ENCODE data around the gene HOXB13.

Gene HOXB13

DNA sequence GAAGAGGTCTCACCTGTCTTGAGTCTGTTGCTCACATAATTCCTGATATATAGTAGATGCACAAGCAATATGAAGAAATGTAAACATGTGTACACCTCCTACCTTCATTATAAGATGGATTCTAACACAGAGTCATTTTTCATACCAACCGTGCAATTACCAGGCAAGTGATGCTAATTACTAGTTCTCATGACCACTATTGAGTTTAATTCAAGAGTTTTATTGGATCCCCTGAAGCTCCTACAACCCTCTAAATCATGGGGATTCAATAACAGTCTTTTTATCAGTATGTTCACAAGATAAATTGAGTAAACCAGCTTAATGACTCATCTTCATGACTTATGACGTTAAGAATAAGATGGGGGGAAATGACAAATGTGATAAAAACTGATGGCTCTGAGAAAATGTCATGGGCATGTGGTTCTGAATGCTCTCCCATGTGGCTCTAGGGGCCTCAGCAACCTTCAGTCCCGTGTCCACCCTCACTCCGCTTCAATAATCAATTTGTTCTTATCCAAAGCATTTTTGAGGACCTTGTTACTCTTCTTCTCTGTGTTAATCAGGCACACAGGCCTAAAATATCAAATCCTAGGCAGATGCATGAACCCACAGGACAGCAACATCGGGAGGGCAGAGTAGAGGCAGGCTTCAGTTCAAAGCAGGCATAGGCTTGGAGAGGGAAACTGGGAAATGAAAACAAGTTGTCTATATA, 49.0 kb downstream of the HOXB13 start:
- Histone ChIP-seq H3K36me3 (ENCODE audit: control insufficient read depth, insufficient read depth, low read length, severe bottlenecking) (no peaks in the 10 kb centered on the region), H3K27me3 (replicated peaks; ENCODE audit: control insufficient read depth, insufficient read depth, low read length) (peaks cover 66% of the 10 kb centered on the region)
- no peak for DNase-seq (ENCODE audit: low read depth)

DNA sequence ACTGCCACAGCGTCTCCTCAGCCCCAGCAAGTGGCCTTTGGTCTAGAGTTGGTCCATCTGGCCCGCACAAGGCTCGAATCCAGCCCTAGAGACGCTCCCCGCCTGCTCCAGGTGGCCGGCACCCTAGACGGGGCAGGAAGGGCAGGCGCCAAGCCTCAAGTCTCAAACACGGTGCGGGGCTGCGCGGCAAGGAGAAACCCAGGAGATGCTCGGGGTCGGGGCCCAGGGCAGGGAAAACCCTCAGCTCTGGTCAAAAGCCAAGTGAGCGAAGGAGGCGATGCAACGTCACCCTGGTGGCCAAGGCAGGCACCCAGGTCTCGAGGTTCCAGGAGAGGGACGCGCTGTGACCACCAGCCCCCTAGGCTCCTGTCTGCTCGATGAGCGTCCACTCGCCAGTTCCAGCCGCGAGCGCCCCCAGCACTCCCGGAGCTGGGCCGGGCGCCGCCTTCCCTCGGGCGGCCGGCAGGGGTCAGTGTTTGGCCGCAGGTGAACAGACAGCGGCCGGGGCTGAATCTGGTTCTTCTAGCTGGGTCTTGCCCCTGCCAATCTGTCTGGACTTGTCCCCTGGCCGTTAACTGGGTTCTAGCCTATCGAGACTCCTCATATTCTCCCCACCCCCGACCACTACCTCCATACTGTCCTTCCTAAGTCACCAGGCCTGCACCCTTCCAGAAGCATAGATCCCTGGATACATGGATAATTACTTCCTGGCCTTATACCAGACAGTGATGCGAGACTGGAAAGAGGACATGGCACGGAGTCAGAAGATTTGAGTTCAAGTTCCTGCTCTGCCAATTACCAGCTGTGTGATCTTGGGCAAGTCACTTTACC, 50.2 kb downstream of the HOXB13 start:
- peak overlapping the region; percentile 55 for H3K4me3 ChIP-seq (ENCODE audit: low read length)
- peaks cover 62% of the 10 kb centered on the region for H3K27me3 ChIP-seq (replicated peaks; ENCODE audit: control insufficient read depth, insufficient read depth, low read length)
- peak; percentile 67 for DNase-seq (ENCODE audit: low read depth)

More for the DNA sequence above, 49.0 kb downstream of the HOXB13 start:
- H3K9me3 ChIP-seq (ENCODE audit: control insufficient read depth, low read length), result no peaks in the 10 kb centered on the region
- H3K4me1 ChIP-seq (ENCODE audit: control insufficient read depth, insufficient read depth, low read length), result no peaks in the 10 kb centered on the region
- no peak overlapping the region for H3K4me3 ChIP-seq (ENCODE audit: low read length)
- H3K9ac ChIP-seq (ENCODE audit: low read length), result no peak overlapping the region

DNA sequence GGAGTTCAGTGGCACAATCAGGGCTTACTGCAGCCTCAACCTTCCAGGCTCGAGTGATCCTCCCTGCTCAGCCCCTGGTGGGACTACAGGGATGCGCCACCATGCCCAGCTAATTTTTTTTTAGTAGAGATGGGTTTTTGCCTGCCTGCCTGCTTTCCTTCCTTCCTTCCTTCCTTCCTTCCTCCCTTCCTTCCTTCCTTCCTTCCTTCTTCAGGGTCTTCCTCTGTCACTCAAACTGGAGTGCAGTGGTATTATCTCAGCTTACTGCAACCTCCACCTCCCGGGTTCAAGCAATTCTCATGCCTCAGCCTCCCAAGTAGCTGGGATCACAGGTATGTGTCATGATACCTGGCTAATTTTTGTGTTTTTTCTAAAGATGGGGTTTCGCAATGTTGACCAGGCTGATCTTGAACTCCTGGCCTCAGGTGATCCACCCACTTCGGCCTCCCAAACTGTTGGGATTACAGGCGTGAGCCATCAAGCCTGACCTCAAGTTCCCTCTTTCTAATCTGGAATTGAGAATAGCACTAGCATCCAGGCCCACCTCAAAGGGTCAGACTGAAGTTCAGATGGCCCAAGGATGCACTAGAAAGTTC, 51.5 kb downstream of the HOXB13 start:
- Histone ChIP-seq H3K36me3 (ENCODE audit: control insufficient read depth, insufficient read depth, low read length, severe bottlenecking) (no peaks in the 10 kb centered on the region), H3K4me1 (ENCODE audit: control insufficient read depth, insufficient read depth, low read length) (no peaks in the 10 kb centered on the region), H3K9ac (ENCODE audit: low read length) (no peak overlapping the region), H3K9me3 (ENCODE audit: control insufficient read depth, low read length) (no peaks in the 10 kb centered on the region), H3K4me3 (ENCODE audit: low read length) (no peak overlapping the region), H3K27me3 (replicated peaks; ENCODE audit: control insufficient read depth, insufficient read depth, low read length) (peaks cover 50% of the 10 kb centered on the region)
- DNase-seq (ENCODE audit: low read depth), result no peak

More for the DNA sequence above, 50.2 kb downstream of the HOXB13 start:
- H3K9ac ChIP-seq (ENCODE audit: low read length), result no peak overlapping the region
- H3K4me1 ChIP-seq (ENCODE audit: control insufficient read depth, insufficient read depth, low read length), result no peaks in the 10 kb centered on the region
- H3K9me3 ChIP-seq (ENCODE audit: control insufficient read depth, low read length), result no peaks in the 10 kb centered on the region
- H3K36me3 ChIP-seq (ENCODE audit: control insufficient read depth, insufficient read depth, low read length, severe bottlenecking), result no peaks in the 10 kb centered on the region

Data from adipocyte (in vitro differentiated cells).